Activated naive CD4-positive, alpha-beta T cell treated with anti-CD3 and anti-CD28 coated beads, Interleukin-2, amount 50 U/mL, for 16 hours (primary cell): ENCODE data around the gene SELE.
A peak's percentile ranks its signal among the peaks of the same experiment; 100 is the strongest.

Experiments used
- DNase-seq: peaks from one replicate; pipeline ENCODE4 v3.0.0-alpha.2; 2020

SELE gene

GRCh38 chr1:169682071-169682470 is 51.8 kb downstream of the SELE start:
- no peak for DNase-seq

- no peak for DNase-seq
Measured at GRCh38 chr1:169681140-169681539, 52.7 kb downstream of the SELE start.

- DNase-seq = peak; percentile 41
Measured at GRCh38 chr1:169680377-169681019, 53.4 kb downstream of the SELE start.

- DNase-seq = no peak
Measured at GRCh38 chr1:169679692-169680091, 54.2 kb downstream of the SELE start.

GRCh38 chr1:169676001-169676400 is 57.9 kb downstream of the SELE start:
- no peak for DNase-seq
